Lower lobe of right lung (tissue), 2 donors: ENCODE results near the gene RNFT2. TPM values are rescaled to one million over a fixed set of nuclear protein-coding genes. Genes with fewer than 3 reads are reported as not detected.

ENCODE experiments used
- ATAC-seq, 2 donors: fragments of 200-7000 bp; cut with Tn5 transposase; one replicate each; pipeline ENCODE4 v1.9.1; 2020 to 2022; ENCODE audit warnings: mild to moderate bottlenecking in 2 of 2, moderate library complexity in 2 of 2
- DNase-seq: peaks from one replicate; pipeline ENCODE4 v3.0.0-alpha.2; 2020
- H3K27ac ChIP-seq: fragments of 200-600 bp; one replicate; pipeline ENCODE4 v1.8.0; 2022
- H3K27me3 ChIP-seq: fragments of 200-600 bp; one replicate; pipeline ENCODE4 v1.8.0; 2022; ENCODE audit warnings: low read depth
- H3K36me3 ChIP-seq: fragments of 200-600 bp; one replicate; pipeline ENCODE4 v1.8.0; 2022; ENCODE audit warnings: mild to moderate bottlenecking
- H3K4me1 ChIP-seq: fragments of 200-600 bp; one replicate; pipeline ENCODE4 v1.8.0; 2022
- H3K4me3 ChIP-seq: fragments of 200-600 bp; one replicate; pipeline ENCODE4 v1.8.0; 2022; ENCODE audit warnings: mild to moderate bottlenecking
- H3K9me3 ChIP-seq: fragments of 200-600 bp; one replicate; pipeline ENCODE4 v1.8.0; 2022
- intact Hi-C: fragments of 100-400 bp; cut with DNase I; formaldehyde crosslinking; loops from one replicate; pipeline ENCODE4 v1.11.0; 2022
- total RNA-seq: library from RNA; stranded (reverse); fragmentation: NEBNext Ultra II Directional; extraction: Animal tissue kit (Norgen Biotek cat#: 25700); gene quantifications from one replicate; pipeline ENCODE4 v1.2.1, GENCODE V29; 2021
- TF ChIP-seq, protein P1 (sequence below): fragments of 200-600 bp; IDR thresholded peaks from one replicate; pipeline ENCODE4 v1.8.0; 2022; ENCODE audit warnings: antibody characterized with exemption, mild to moderate bottlenecking
- donor health status: DM: no; HTN: yes; CAD: no; lungs with severe emphysema.

Gene RNFT2
- total RNA-seq, 1 donor from 2014 or later, result 3.3 TPM

GRCh38 chr12:116719731-116720528, 18.2 kb upstream of the RNFT2 start:
- Histone ChIP-seq H3K9me3 (no peaks in the 10 kb centered on the region), H3K27me3 (no peaks in the 10 kb centered on the region), H3K4me3 (no peak overlapping the region), H3K36me3 (peaks cover 76% of the 10 kb centered on the region), H3K4me1 (peaks cover 23% of the 10 kb centered on the region), H3K27ac (peak overlapping the region; percentile 28)
- ATAC-seq (peak; percentile 44 to 58), DNase-seq (no peak)
- intact Hi-C loops, result no loop called here
- TF ChIP-seq, protein P1, sequence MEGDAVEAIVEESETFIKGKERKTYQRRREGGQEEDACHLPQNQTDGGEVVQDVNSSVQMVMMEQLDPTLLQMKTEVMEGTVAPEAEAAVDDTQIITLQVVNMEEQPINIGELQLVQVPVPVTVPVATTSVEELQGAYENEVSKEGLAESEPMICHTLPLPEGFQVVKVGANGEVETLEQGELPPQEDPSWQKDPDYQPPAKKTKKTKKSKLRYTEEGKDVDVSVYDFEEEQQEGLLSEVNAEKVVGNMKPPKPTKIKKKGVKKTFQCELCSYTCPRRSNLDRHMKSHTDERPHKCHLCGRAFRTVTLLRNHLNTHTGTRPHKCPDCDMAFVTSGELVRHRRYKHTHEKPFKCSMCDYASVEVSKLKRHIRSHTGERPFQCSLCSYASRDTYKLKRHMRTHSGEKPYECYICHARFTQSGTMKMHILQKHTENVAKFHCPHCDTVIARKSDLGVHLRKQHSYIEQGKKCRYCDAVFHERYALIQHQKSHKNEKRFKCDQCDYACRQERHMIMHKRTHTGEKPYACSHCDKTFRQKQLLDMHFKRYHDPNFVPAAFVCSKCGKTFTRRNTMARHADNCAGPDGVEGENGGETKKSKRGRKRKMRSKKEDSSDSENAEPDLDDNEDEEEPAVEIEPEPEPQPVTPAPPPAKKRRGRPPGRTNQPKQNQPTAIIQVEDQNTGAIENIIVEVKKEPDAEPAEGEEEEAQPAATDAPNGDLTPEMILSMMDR, result no peak

DNA sequence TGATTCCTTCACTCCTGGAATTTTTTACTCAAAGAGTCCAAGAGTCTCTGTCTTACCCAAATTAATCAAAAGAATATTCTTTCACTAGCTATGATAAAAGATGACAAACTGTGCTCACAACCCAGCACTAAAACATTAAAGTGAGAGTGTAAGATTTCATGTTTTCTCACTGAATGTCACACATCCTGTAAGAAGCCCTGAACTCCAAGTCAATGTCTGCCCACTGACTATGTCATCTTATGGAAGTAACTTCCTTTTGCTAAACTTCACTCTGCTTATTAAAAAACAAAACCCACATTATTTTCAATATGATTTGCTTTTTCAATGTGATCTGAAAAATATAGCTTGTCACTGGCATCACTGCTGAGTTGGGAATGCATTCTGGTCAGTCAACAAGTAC, 15.9 kb upstream of the RNFT2 start:
- intact Hi-C loops, result no loop called here
- no peaks in the 10 kb centered on the region for H3K9me3 ChIP-seq
- H3K36me3 ChIP-seq, result peaks cover 54% of the 10 kb centered on the region
- no peaks in the 10 kb centered on the region for H3K27me3 ChIP-seq
- DNase-seq, result no peak
- no peak for ATAC-seq
- no peak overlapping the region for H3K4me3 ChIP-seq
- H3K4me1 ChIP-seq, result peaks cover 30% of the 10 kb centered on the region
- TF ChIP-seq, protein P1, result no peak
- H3K27ac ChIP-seq, result no peak overlapping the region

GRCh38 chr12:116726694-116727093, 11.4 kb upstream of the RNFT2 start:
- H3K27ac ChIP-seq, result peak overlapping the region; percentile 44
- DNase-seq (no peak), ATAC-seq (peak; percentile 70 to 79)
- intact Hi-C loops, result no loop called here
- no peaks in the 10 kb centered on the region for H3K9me3 ChIP-seq
- H3K27me3 ChIP-seq, result no peaks in the 10 kb centered on the region
- H3K36me3 ChIP-seq, result peaks cover 13% of the 10 kb centered on the region
- no peak overlapping the region for H3K4me3 ChIP-seq
- H3K4me1 ChIP-seq, result peaks cover 24% of the 10 kb centered on the region
- TF ChIP-seq, protein P1, result no peak

- H3K4me1 ChIP-seq, result peaks cover 30% of the 10 kb centered on the region
- peaks cover 7% of the 10 kb centered on the region for H3K36me3 ChIP-seq
- H3K9me3 ChIP-seq, result no peaks in the 10 kb centered on the region
- intact Hi-C loops, result no loop called here
- H3K27me3 ChIP-seq, result no peaks in the 10 kb centered on the region
- TF ChIP-seq, protein P1, result no peak
- H3K4me3 ChIP-seq, result no peak overlapping the region
- peak; percentile 62 to 65 for ATAC-seq
- H3K27ac ChIP-seq, result peak overlapping the region; percentile 44
- no peak for DNase-seq
Measured at GRCh38 chr12:116727261-116727660, 10.9 kb upstream of the RNFT2 start.

DNA sequence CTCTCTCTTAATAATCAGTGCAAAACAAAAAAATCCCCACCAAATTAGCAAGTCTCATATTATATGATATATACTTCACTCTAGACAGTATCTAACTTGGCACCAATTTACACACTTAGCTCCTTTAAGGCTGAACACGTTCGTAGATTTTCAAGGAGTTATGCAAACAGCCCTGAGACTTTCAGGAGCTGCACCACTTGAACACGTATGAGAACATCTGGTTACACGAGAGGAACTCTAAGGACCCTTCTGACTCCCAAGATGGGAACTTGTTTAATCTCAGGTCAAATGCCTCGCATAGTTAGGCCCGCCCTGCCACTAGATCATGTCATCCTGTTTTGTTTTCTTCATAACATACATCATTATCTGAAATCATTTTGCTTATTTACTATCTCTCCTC, 10.2 kb upstream of the RNFT2 start:
- intact Hi-C loops, result no loop called here
- DNase-seq (no peak), ATAC-seq (peak; percentile 83 to 84)
- Histone ChIP-seq H3K4me3 (no peak overlapping the region), H3K36me3 (peaks cover 5% of the 10 kb centered on the region), H3K27ac (peak overlapping the region; percentile 44), H3K4me1 (peaks cover 34% of the 10 kb centered on the region), H3K27me3 (no peaks in the 10 kb centered on the region), H3K9me3 (no peaks in the 10 kb centered on the region)
- TF ChIP-seq, protein P1, result no peak
